Left cardiac atrium (tissue), 4 donors: ENCODE results near the gene FHOD3. TPM values are rescaled to one million over a fixed set of nuclear protein-coding genes. Genes with fewer than 3 reads are reported as not detected.
A peak's percentile ranks its signal among the peaks of the same experiment; 100 is the strongest.
"Not testable (repeated sequence)": the region's sequence is repeated elsewhere in the genome, so short reads cannot be mapped to it uniquely, and the experiment has no call there.

Experiments used
- ATAC-seq, 2 donors: fragments of 200-7000 bp; cut with Tn5 transposase; one replicate each; pipeline ENCODE4 v1.9.1; 2020; ENCODE audit warnings: mild to moderate bottlenecking in 2 of 2, moderate library complexity in 2 of 2
- DNase-seq: peaks from one replicate; pipeline ENCODE4 v3.0.0-alpha.2; 2020
- intact Hi-C, 2 donors: fragments of 100-400 bp; cut with DNase I; formaldehyde crosslinking; loops; one replicate each; pipeline versions ENCODE4 v1.14.1 to v1.15.1; 2022 to 2023
- total RNA-seq, 2 donors: library from RNA; stranded (reverse); fragmentation: NEBNext Ultra II Directional; extraction: Animal tissue kit (Norgen Biotek cat#: 25700); gene quantifications; one replicate each; pipeline ENCODE4 v1.2.1, GENCODE V29; 2021
- donor health status: DM: no; HTN: yes; CAD: no.
- donor health status: DM: no; HTN: yes; CAD: no; lungs with severe emphysema.
- donor health status: DM: yes; HTN: yes; CAD: no.
- donor health status: Dilated cardiomyopathy.

The FHOD3 gene
- total RNA-seq, 2 donors from 2014 or later = 117 to 119 TPM

DNA sequence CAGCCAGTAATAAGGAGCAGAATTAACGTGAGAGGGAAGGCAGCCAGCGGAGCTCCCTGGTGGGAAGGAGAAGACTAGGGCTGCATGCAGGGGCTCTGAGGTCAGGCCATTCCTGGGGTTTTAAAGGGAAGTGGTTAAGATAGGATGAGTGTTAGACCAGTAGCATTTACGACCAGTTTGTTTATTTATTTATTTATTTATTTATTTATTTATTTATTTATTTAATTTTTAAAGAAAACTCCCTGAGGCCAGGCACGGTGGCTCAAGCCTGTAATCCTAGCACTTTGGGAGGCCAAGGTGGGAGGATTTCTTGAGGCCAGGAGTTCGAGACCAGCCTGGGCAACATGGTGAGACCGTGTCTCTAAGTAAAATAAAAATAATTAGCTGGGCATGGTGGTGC lies 152.8 kb downstream of the FHOD3 start:
- DNase-seq = no peak
- ATAC-seq = no peak
- intact Hi-C loops = loop anchor here in 1 of 2 donors (10.0 kb wide), 1 partner anchor 75 kb away; no protein-coding TSS in a partner anchor

DNA sequence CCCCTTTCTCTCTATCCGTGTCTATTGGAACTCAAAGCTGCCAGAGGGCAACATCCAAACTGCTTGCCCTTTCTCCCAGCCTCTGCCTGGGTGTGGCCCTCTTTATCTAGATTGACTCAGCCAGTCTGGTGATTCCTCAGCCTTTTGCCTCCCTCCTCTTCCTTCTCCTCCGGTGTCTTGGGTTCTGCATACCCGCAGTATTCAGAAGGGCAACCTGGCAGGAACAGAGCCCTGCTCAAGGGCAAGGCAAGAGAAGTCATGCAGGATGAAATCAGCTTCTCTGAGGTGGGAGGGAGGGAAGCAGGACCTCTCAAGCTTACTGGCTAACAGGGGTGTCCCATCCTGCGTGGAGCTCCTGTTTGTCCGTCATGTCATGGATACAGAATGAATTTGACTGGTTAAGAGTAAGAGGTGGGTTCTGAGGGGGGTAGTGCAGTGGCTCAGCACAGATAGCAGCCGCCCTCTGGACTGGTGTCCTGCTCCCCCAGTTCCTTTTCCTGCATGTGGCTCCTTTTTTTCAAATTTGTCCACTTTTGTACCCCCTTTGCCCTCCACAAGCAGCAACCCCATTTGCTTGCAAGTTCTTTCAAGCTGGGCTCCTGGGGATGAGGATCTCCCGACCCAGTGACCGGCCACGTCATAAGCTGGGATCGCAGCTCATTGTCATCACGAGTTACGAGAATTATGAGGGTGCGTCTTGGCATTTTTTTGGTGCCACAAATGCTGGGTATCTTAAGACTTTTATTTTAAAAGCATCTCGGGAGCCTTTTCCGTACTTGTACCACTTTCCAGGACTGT lies 154.1 kb downstream of the FHOD3 start:
- intact Hi-C loops = loop anchor here in 1 of 2 donors (10.0 kb wide), 1 partner anchor 77 kb away; no protein-coding TSS in a partner anchor
- no peak for DNase-seq
- ATAC-seq = peak in 1 of 2 donors; percentile 62

DNA sequence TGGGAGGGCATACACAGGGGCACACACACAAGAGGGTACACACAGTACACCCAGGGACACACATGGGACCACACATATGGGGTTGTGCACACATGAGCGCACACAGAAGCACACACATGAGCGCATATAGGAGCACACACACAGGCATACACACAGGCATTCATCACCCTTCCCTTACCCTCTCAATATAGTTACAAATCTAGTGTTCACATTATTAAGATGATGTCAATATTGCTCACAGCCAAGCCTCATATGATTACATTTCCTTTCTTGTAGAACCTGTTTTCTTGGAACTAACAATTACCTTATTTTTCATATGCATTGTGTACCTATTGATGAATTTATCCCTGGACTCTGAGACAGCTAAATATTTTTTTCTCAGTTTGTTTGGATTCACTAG lies 156.7 kb downstream of the FHOD3 start:
- ATAC-seq = no peak
- intact Hi-C loops = loop anchor here in 1 of 2 donors (10.0 kb wide), 1 partner anchor 79 kb away; no protein-coding TSS in a partner anchor
- no peak for DNase-seq

DNA sequence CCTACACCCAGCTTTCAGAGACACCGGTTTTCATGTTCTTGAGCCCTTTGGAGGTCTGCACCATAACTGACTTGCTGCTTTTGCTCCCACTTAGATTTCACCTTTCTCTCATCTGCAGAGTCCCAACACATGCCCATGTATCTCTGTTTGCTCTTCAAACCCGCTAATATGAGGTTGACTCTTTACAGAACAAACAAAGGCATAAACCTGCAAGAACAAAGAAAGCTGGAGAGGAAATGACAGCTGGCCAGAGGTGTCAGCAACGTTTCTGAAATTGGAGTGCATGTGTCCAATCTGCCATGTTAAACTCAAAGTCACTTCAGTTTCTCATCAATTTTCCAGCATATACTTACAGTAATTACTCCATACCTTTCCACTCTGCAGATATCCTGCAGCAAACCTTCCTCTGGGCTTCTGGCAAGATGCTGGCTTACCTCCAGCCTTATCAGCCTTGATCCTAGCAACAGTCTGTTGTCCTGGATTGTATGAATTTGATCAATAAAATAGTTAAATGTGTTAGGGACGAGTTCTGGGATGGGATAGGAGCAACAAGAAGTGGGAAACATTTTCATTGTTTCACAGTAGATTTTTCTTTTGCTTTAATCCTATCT lies 157.4 kb downstream of the FHOD3 start:
- DNase-seq (no peak), ATAC-seq (no peak)
- intact Hi-C loops = loop anchor here in 1 of 2 donors (10.0 kb wide), 1 partner anchor 80 kb away; no protein-coding TSS in a partner anchor

DNA sequence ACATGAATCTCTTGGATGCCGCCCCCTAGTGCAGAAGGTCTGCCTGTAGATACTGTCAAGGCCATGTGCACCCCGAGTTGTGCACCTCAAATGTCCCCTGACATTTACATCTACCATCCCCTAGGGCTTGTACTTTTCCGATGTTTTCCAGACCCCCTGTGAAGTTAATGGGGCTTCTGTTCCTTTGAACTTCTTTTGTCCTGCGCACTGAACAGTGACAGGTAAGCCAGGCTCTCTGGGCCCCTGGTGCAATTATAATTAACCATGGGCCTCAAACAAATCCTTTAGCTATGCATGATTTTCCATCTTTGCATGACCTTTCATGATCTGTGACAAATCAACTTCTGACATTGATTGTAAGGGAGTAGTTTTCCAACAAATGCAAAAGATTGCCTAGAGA lies 158.4 kb downstream of the FHOD3 start:
- DNase-seq (no peak), ATAC-seq (no peak)
- intact Hi-C loops = loop anchor here in 1 of 2 donors (10.0 kb wide), 1 partner anchor 81 kb away; no protein-coding TSS in a partner anchor

DNA sequence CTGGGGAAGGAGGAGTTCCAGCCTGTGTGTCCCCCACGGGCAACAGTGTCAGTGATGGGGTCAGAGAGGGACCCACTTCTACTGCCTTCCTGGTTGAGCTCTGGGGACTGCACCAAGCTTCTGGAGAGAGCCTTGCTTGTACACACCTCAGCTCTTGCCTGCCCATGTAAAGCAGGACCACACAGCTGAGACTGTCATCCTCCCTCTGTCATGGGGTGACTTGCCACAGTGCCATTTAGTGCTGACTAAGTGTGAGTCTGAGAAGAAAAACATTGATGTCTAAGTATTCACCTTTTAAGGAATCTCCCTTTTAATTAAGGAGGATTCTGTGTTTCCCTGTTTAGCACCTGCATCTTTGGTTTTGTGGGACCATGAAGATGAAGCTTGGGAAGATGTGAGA lies 159.1 kb downstream of the FHOD3 start:
- ATAC-seq (no peak), DNase-seq (no peak)
- intact Hi-C loops = loop anchor here in 1 of 2 donors (10.0 kb wide), 1 partner anchor 82 kb away; no protein-coding TSS in a partner anchor

DNA sequence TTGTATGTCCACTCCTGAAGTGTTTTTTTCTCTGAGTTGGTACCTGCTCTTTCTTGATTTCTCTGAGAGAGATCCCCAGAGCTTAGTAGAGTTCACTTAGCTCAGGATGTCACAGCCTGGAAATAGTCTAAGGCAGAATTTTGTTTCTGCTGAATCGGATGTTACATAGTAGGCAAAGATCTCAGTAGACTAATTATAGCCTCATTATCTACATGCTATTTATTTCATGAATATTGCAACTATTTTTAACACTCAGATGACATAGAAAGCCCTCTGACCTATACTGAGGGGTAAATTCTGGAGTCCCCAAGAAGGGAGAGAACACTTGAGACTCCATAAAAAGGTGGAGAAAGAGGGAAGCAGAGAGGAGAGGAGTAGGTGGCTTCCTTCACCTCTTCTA lies 160.2 kb downstream of the FHOD3 start:
- ATAC-seq (peak; percentile 44 to 56), DNase-seq (no peak)
- intact Hi-C loops = loop anchor here in 1 of 2 donors (10.0 kb wide), 1 partner anchor 83 kb away; no protein-coding TSS in a partner anchor

DNA sequence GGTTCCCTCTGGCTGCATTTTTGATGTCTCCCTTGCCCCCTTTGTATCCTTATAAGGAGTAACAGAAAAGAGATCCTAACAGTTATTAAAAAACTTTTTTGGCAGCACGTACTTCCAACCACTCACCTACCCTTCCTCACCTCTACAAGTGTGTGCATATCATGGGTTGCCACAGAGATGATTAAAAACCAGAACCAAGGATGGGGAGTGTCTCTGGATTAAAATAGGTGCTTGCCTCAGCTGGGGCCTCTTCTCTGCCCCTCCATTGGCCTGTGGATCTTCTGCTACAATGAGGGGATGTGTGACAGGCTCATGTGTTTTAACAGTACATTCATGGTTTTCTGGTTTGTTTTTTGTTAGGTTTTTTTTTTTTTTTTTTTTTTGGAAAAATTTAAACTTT lies 160.8 kb downstream of the FHOD3 start:
- intact Hi-C loops = loop anchor here in 1 of 2 donors (10.0 kb wide), 1 partner anchor 84 kb away; no protein-coding TSS in a partner anchor
- ATAC-seq = no peak
- DNase-seq = no peak

DNA sequence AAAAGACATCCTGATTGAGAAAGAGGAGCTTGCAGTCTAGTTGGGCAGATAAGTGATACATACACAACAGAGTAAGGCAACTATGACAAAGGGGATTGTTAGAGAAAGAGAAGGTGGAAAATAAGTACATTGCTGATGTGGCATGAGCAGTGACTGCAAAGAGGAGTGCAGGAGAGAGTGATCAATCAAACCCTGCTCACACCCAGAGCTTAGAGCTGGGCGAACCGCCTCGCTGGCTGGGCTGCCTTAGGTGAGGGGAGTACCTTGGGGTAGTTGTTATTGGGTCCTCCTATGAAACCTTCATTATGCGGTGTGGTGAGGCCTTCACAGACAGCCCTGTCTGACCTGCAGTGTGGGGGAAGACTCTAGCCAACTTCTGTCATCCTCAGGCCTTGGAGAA lies 161.7 kb downstream of the FHOD3 start:
- ATAC-seq = no peak
- intact Hi-C loops = loop anchor here in 1 of 2 donors (10.0 kb wide), 1 partner anchor 84 kb away; no protein-coding TSS in a partner anchor

DNA sequence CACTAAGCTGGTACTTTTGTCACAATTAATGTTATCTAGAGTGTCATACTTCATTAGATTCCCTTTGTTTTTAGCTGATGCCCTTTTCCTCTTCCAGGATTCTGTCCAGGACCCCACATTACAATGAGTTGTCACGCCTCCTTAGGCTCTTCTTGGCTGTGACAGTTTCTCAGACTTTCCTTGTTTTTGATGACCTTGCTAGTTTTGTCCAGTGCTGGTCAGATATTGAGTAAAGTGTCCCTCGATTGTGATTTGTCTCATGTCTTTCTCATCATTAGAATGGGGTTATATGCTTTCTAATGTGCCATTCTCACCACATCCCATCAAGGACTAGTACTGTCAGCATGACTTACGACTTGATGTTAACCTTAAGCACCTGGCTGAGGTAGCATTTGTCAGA lies 162.3 kb downstream of the FHOD3 start:
- ATAC-seq (no peak), DNase-seq (no peak)
- intact Hi-C loops = loop anchor here in 1 of 2 donors (10.0 kb wide), 1 partner anchor 85 kb away; no protein-coding TSS in a partner anchor

More for the DNA sequence above, 161.7 kb downstream of the FHOD3 start:
- DNase-seq = no peak

DNA sequence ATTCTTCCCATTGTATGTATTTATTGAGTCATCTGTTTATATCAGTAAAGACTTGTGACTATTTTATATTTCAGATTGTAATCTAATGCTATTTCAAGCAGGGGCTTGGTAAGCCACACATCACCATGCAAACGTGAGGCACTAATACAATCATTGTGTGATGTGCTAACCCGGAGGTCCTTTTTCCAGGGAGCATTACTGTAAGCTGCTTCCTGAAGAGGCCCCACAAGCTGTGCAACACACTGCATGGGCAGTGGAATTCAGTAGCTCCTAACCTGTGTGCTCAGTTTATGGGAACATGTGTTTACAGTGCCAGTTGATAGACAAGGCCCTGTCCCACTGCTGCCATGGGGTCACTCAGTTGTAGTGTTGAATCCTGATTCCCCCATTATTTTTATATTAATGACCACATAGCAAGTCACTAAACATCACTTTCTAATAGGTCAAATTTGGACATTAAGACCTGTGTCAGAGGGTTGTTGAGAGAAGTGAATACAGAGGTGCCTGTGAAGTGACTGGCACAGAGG lies 162.9 kb downstream of the FHOD3 start:
- ATAC-seq = no peak
- no peak for DNase-seq
- intact Hi-C loops = no loop called here

DNA sequence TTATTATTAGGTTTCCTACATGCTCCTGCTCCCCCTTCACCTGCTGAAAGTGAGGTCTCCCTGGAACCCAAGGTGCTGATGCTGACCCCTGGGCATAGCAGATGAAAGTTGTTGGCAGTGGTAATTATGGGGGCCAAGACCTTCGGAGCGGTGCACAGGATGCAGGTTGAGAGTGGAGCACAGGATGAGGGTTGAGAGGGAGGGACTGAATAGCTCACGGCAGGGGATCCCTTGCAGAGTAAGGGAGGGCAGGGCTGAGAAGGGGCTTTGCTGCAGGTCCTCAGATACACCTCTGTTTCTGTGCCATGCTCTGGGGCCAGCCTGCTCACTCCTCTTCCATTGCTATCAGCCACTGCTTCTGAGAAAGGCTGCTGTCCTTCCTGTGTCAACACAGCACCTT lies 163.3 kb downstream of the FHOD3 start:
- ATAC-seq (no peak), DNase-seq (no peak)
- intact Hi-C loops = no loop called here

DNA sequence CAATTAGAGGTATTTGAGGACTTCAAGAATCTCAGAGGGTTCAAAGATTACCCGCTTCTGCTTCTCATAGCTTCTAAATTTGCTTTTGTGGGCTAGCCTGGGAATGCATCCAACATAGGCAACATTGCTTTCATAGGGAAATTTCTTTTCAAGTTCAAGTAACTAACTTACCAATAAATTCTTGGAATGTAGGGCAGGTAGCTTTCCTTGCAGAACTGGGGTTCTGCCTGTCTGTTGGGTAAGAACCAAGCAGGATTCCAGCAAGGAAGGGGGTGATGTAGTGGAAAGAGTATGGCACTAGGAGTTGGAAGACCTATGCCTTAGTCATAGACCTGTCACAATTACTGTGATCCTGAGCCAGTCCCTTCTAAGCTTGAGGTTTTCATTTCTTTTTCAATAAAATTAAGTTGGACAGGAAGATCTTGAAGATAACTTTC lies 164.1 kb downstream of the FHOD3 start:
- DNase-seq (no peak), ATAC-seq (no peak)
- intact Hi-C loops = no loop called here

DNA sequence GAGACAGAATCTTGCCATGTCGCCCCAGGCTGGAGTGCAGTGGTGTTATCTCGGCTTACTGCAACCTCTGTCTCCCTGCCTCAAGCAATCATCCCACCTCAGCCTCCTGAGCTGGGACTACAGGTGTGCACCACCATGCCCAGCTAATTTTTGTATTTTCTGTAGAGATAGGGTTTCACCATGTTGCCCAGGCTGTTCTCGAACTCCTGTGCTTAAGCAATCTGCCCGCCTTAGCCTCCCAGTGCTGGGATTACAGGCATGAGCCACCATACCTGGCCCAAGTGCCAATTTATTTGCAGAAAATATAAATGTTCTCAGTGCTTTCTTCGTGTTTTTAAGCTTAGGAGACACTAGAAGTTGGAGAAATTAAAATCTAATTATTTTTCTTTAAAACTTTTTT lies 166.0 kb downstream of the FHOD3 start:
- ATAC-seq, DNase-seq, intact Hi-C loops: not testable (repeated sequence)

DNA sequence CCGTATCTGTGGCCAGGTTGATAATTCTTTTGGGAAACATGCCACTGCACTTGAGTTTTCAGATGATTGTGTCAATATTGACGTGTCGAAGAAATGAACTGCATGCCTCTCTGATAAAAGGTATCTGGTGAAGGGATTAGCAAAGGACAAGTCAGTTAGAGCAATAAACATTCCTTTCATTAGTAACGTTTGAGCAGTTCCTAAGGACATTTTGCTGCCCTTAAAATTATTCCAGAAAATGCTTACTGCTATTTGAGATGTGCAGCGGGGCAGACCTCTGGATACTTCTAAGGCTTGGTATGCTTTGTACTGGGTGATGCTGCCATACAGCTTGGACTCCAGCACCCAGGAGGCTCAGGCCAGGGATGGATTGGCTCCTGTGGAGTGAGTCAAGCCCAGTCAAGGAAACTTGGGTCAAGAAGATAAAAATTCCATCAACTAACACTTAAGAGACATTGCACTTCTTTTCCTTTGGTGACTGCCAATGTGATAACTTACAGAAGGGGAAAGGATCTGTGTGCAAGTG lies 166.7 kb downstream of the FHOD3 start:
- ATAC-seq = peak; percentile 35 to 65
- intact Hi-C loops = no loop called here

DNA sequence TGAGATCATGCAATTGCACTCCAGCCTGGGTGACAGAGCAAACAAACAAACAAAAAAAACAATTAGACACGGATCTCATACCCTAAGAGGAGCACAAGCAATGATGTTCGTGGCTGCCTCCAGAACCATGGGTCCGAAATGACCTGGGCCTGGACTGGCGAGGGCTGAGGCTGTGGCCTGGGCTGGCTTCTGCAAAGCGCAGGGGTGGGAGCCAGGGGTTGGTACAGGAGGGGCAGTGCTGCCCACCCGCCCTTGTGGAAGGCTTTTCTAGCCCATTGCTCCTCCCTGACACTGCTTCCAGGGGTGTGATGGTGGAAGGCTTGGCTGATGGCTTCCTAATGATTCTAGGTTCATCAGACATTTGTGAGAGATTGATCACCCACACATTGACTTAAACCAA lies 167.8 kb downstream of the FHOD3 start:
- intact Hi-C loops = loop anchor here in 1 of 2 donors (5.0 kb wide), 1 partner anchor 133 kb away; no protein-coding TSS in a partner anchor
- ATAC-seq (no peak), DNase-seq (no peak)

More for the DNA sequence above, 166.7 kb downstream of the FHOD3 start:
- DNase-seq = no peak

DNA sequence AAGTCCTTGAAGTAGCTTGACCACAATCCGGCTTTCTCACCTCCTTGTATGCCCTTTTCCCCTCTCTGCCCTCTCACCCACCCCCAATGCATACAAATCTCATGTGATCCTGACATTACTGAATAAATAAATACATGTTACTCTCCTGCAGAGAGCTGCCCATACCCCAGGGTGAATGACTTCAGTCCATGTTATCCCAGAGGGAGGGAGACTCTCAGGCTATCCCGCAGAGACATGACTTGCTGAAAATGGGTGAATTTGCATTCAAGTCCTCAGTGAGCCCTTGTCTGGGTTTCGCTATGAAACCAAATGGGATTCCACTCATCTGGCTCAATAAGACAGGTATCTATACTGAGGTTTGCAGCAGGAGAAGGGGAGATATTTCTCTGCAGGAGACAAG lies 168.5 kb downstream of the FHOD3 start:
- intact Hi-C loops = loop anchor here in 1 of 2 donors (5.0 kb wide), 1 partner anchor 134 kb away; no protein-coding TSS in a partner anchor
- DNase-seq (no peak), ATAC-seq (no peak)

DNA sequence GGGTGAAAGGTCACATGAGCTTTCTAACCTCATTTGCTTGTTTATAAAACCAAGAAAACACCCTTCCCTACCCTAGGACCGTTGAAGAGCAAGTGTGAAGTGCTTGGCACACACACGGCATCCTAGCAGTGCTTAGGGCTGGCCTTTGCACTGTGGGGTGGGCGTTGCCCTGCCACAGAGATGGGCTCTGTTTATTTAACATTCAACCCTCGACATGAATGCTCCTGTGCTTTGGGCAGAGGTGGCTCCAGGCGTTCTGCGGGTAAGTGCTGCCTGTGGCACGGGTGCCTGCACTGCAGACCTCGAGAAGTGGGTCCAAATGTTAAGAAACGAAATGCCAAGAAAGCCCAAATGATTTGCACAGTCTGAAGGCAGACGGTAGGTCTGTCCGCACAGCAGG lies 170.1 kb downstream of the FHOD3 start:
- DNase-seq (no peak), ATAC-seq (no peak)
- intact Hi-C loops = loop anchor here in 1 of 2 donors (5.0 kb wide), 1 partner anchor 135 kb away; no protein-coding TSS in a partner anchor

DNA sequence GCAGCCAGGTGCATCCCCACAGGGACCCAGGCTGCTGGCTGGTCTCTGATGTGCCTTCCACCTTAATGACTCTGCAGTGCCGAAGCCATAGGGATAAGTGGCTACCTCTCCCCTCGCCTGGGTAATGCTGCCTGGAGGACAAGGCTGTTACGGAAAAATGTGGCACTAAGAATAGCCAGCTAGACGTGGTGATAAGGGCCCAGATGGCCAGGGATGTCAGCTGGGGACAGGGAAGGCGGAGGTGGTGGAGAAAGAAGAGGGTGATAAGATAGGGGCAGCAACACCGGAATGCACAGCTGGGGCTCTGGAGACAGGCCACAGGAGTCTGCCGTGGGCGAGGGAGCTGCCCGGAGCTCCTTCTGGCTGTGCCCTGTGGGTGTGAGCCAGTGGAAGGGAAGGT lies 170.6 kb downstream of the FHOD3 start:
- DNase-seq (peak; percentile 67), ATAC-seq (peak; percentile 83)
- intact Hi-C loops = loop anchor here in 1 of 2 donors (5.0 kb wide), 1 partner anchor 136 kb away; no protein-coding TSS in a partner anchor
